HG02884 (cell line): Measurements from ENCODE around the gene ATP7A.
"Not testable (repeated sequence)": the region's sequence is repeated elsewhere in the genome, so short reads cannot be mapped to it uniquely, and the experiment has no call there.

ENCODE experiments used
- ATAC-seq: cut with Tn5 transposase; IDR thresholded peaks from one replicate; pipeline ENCODE4 v1.9.1; 2021; ENCODE audit warnings: mild to moderate bottlenecking, moderate library complexity; ENCODE audit not compliant: unreplicated experiment

Gene ATP7A

DNA sequence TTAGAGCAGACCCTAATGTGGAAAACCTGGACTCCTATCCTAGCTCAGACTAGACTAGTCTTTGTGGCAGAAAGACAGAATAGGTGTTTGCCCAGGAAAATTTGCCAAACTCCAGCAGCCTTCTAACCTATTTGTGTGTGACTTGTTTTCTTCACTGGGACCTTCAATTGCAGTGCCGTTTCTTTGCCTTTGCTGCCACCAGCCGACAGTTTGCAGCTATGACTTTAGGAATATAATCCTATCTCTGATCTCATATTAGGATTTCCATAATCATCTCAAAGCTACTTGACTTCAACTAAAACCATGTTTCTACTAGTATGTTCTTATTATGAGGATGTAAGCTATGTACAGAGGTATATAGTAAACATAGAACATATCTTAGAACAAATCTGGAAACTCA lies 119.2 kb downstream of the ATP7A start:
- no peak for ATAC-seq

DNA sequence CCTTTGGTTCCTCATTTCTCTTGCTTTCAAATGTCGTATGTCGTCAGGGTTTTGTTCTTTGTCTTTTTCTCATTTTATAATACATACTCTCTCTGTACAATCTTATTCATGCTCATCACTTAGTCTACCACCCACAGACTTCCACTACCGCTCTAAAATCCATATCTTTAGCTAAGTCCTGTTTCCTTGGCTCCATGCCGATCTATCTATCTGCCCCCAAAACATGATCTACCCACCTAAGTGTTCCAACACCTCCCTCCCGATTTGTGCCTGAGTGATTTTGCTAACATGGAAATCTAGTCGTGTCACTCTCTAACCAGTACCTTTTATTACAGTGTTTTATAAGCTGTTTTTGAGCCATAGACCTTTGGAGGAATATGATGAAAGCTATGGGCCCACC lies 124.6 kb downstream of the ATP7A start:
- no peak for ATAC-seq

DNA sequence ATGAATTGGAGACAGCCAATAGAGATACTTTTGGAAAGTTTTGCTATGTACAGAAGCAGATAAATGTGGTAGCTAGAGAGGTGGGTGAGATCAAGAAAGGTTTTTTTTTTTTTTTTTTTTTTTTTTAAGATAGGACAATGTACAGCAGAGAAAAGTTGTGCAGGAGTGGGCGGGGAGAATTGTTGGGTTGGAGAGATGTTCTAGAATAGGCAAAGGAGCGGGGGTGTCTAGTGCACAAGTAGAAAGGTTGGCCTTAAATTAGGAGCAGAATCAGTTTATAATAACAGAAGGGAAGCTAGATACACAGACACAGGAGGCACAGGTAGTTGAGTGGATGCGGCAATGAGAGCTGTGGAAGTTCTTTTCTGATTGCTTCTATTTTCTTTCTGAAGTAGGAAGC lies 127.4 kb downstream of the ATP7A start:
- ATAC-seq: no peak

DNA sequence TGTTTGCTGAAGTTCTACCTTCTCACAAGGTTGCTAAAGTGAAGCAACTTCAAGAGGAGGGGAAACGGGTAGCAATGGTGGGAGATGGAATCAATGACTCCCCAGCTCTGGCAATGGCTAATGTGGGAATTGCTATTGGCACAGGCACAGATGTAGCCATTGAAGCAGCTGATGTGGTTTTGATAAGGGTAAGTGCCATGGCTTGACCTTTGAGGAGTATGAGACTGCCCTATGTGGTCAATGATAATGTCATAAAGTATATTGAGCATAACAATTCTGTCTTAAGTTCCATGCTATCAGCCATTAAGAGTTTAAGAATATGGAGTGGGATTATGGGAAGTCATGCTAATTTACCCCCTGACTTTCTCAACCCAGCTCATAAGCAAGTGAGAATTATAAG lies 132.1 kb downstream of the ATP7A start:
- no peak for ATAC-seq

DNA sequence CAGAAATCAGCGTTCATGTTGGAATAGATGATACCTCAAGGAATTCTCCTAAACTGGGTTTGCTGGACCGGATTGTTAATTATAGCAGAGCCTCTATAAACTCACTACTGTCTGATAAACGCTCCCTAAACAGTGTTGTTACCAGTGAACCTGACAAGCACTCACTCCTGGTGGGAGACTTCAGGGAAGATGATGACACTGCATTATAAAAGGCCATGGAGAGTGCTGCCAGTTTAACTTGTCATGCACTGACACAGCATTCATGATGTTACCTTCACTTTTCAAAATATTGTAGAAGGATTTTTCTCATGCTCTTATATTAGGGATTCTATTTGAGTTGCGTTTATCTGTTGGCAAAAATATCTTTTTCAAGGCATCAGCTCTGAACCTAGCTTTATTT lies 135.9 kb downstream of the ATP7A start:
- no peak for ATAC-seq

DNA sequence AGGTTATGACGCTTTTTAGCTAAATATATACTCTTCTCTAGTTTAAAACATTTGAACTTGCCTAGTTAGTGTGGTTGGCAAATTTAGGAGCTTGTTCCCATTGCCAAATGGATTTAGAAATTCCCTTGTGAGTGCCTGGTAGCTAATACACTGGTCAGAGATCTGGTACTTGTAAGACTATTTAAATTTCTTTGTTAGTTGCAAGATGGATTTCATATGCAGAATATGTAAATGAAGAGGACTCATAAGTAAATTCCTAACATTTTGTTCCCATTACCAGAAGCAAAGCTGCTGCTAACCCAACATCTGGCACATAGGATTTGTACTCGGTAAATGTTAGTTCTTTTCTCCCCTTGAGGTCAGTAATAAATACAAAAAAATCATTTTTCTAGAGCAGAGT lies 137.6 kb downstream of the ATP7A start:
- no peak for ATAC-seq

DNA sequence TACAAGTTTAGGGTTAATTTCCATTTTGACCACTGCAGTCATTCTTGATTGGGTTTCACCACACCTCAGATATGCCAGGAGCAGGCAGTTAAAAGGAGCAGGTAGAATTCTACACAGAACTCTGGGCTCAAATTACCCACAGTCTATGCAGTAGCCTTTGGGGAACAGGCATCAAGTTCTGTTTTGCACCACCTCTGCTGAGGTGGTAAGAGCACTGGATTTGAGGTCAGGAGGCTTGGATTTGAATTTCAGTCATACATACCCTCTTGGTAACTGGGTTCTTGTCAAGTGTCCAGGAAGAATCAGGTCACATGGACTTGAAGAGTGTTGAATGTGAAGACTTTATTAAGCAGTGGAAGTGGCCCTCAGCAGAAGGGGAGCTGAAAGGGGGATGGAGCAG lies 153.2 kb downstream of the ATP7A start:
- ATAC-seq: no peak

DNA sequence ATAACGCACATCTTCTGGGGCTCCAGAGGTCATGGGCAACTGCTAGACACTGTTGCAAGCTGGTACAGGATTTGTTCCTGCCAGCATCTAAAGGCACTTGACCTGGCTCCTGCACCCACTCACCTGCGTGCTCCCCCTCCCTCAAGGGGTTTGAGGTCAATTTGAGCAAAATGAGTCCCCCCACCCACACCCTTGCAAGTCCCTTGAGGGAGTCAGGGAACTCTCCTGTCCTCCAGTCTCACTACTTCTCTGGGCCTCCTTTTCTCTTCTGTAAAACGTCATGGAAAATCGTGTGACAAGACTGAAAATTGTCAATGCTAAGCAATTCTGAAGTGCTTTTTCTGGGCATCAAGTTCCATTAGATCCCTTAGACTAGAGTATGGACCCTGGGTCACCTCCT lies 153.7 kb downstream of the ATP7A start:
- no peak for ATAC-seq

DNA sequence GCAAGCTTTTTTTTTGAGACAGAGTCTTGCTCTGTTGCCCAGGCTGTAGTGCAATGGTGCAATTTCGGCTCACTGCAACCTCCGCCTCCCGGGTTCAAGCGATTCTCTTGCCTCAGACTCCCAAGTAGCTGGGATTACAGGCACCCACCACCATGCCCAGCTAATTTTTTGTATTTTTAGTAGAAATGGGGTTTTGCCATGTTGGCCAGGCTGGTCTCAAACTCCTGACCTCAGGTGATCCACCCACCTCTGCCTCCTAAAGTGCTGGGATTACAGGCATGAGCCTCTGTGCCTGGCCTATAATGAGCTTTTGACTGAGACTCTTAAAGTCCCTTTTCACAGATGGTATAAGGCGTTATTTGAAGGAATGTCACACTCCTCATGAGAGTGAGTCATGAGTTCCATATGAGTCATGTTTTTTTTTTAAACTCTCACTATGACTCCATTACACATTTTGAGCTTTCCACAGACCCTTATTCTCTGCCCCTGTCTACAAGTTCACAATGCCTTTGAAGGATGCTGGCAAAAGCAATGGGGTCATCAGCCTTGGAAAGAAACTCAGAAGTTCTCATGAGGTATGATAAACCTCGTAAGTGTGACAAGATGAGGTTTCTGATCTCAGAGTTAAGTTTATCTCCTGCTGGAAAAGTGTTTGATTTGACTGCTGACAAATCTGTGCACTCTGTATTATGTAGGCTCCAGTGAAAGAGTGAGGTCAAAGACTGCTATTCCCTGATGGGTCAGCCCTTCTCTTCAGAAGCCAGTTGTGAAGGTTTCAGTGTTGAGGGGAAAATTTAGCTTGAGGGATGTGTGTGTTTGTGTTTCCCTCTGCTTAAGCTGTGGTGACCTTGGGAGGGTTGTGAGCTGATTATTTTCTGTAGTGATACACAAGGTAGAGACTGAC lies 154.5 kb downstream of the ATP7A start:
- peak; percentile 72 for ATAC-seq

DNA sequence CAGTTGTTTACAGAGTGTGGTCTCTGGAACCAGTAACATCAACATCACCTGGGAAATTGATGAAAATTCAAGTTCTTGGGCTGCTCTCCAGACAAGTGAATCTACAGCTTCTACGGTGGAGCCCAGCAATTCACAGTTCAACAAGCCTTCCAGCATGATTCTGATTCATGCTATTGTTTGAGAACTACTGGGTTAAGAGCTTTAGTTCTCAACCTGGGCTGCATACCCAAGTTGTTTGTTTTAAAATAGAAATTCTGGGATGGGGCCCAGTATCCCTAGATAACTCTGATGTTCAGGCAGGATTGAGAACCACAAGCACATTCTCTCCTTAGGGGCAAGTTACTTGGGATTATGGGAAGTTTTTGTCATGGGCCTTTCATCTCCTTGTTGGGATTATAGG lies 155.6 kb downstream of the ATP7A start:
- ATAC-seq: no peak

DNA sequence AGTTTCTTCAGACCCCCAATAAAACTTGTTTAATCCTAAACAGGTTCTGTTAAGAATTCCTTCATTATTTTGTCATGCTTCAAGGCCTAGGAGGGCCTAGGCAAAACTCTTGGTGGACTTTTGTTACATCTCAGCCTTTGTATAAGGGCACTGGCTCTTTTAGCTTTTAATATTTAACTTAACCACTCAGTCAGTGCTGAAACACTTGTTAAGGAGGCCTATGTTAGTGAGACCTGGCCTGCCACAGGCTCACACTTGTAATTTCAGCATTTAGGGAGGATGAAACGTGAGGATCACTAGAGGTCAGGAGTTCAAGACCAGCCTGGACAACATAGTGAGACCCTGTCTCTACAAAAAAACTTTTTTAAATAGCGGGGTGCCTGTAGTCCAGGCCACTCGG lies 160.8 kb downstream of the ATP7A start:
- ATAC-seq: no peak

DNA sequence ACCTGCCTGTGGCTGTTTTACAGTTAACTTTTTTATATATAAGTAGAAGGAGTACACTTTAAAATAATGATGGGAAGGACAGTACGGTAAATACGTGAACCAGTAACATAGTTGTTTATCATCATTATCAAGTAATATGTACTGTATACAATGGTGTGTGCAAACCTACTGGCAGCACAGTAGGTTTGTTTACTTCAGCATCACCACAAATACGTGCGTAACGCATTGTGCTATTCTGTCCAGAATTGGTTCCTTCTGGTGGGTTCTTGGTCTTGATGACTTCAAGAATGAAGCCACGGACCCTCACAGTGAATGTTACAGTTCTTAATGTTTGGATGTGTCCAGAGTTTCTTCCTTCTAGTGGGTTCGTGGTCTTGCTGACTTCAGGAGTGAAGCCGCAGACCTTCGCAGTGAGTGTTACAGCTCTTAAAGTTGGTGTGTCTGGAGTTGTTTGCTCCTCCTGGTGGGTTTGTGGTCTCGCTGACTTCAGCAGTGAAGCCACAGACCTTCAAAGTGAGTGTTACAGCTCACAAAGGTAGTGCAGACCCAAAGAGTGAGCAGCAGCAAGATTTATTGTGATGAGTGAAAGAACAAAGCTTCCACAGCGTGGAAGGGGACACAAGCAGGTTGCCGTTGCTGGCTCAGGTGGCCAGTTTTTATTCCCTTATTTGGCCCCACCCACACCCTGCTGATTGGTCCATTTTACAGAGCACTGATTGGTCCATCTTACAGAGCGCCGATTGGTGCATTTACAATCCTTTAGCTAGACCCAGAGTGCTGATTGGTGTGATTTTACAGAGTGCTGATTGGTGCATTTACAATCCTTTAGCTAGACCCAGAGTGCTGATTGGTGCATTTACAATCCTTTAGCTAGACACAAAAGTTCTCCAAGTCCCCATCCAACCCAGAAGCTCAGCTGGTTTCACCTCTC lies 162.9 kb downstream of the ATP7A start:
- not testable (repeated sequence) for ATAC-seq

DNA sequence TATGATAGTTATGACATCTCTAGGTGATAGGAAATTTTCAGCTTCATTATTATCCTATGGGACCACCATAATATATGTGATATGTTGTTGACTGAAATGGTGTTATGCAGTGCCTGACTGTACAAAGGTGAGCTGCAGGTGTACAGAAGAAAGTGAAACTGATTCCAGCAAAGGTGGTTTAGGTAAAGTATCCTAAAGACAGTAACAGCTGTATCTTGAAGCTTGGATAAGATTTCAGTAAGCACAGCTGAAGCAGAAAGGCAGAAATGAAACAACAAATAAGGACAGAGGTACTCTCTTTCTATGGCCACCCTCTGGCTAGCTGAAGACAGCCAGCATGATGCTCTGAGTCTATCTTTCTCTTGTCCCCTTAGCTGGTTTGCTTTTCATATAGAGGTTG lies 163.6 kb downstream of the ATP7A start:
- ATAC-seq: no peak

DNA sequence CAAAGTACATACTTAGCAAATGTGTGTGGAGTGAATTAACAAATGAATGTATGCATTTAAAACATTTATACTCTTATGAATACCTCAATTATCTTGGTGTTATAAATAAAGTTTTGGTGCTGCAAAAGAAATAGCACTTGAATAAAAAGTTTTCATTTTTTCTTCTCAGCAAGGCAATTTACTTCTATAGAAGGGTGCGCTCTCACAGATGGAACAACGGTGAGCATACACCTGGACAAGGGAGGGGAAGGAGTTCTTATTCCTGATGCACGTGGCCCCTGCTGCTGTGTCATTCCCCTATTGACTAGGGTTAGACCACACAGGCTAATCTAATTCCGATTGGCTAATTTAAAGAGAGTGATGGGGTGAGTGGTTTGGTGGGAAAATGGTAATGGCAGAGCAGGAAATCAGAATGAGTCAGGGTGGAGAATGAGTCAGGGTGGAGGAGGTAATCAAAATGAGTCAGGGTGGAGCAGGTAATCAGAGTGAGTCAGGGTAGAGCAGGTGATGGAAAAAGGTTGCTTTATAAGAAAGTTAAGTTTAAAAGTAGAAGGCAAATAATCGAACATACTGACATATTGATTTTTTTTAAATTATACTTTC lies 165.4 kb downstream of the ATP7A start:
- no peak for ATAC-seq

DNA sequence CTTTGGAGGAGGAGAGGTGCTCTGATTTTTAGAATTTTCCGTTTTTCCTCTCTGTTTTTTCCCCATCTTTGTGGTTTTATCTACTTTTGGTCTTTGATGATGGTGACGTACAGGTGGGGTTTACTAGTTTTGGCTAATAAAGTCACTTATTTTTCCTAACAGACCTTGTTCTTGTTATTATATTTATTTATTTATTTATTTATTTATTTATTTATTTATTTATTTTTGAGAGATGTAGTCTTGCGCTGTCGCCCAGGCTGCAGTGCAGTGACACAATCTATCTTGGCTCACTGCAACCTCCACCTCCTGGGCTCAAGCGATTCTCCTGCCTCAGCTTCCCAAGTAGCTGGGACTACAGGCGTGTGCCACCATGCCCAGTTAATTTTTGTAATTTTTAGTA lies 170.9 kb downstream of the ATP7A start:
- not testable (repeated sequence) for ATAC-seq

DNA sequence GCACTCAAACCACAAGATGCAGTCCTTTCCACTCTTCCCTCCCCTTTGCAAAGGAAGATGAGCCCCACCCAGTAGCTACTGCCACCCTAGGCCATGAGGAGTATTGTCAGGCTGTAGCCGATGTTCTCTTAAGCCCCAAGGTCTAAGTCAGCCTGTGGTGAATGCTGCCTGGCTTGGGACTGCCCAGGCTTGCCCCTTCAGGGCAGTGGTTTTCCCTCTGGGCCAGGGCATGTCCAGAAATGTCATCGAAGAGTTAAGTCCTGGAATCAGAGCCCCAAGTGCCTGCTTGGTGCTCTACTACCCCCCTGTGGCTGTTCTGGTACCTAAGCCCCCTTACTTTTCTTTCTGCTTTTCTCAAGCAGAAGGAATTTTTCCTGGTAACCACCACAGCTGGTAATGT lies 181.8 kb downstream of the ATP7A start:
- ATAC-seq: no peak

DNA sequence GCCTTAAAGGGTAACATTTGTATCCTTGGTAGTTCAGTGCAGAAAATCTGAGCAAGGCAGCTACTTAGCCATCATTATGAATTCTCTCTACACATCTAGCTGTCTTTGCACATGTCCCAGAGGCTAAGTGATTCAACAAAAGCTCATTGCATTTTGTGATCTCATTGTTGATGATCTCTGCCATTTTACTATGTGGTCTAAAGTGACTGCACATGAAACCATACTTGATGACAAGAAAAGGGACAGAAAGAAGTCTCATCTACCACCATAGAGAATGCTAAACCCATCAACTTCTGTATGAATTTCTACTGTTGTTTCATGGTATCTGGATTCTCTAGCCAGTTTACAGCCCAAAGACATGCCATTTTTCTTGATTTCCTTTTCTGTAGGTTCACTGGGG lies 187.6 kb downstream of the ATP7A start:
- ATAC-seq: no peak
